ENCODE measurements around the gene SLC2A13. TPM values are rescaled to one million over a fixed set of nuclear protein-coding genes. Genes with fewer than 3 reads are reported as not detected.

Gene SLC2A13
- polyA plus RNA-seq, 1 donor (not counting 4 experiments of a cell fraction or from before 2014, with no cell fraction given) = 1.1 TPM

GRCh38 chr12:39824505-39825212 lies 281.2 kb downstream of the SLC2A13 start:
- no peak overlapping the region for H3K4me3 ChIP-seq (ENCODE audit: control insufficient read depth in 2 of 3, extremely low read depth in 1 of 3, insufficient read depth in 2 of 3, low read depth in 1 of 3, low read length in 3 of 3)
- dilution Hi-C loops (cut with MboI; ENCODE audit: extremely low pct_ligation_motif_present, low sequenced_read_pairs) = no loop called here
- H3K4me2 ChIP-seq (ENCODE audit: control insufficient read depth, extremely low read depth, insufficient read depth, low read depth, low read length) = no peak overlapping the region
- H2AFZ ChIP-seq (ENCODE audit: control insufficient read depth, low read length) = no peak overlapping the region
- H3K9me3 ChIP-seq (ENCODE audit: control insufficient read depth, low read depth, low read length) = no peaks in the 10 kb centered on the region
- H3K27ac ChIP-seq (ENCODE audit: control insufficient read depth, insufficient read depth, low read length) = no peak overlapping the region
- H3K27me3 ChIP-seq (ENCODE audit: control insufficient read depth, extremely low read depth, insufficient read depth, low read length) = no peaks in the 10 kb centered on the region
- no peaks in the 10 kb centered on the region for H3K9me1 ChIP-seq (ENCODE audit: control insufficient read depth, extremely low read depth, insufficient read depth, low read length)
- H4K20me1 ChIP-seq (ENCODE audit: control insufficient read depth, extremely low read depth, insufficient read depth, low read length) = no peaks in the 10 kb centered on the region
- H3K36me3 ChIP-seq (ENCODE audit: control insufficient read depth in 2 of 2, extremely low read depth in 1 of 2, insufficient read depth in 2 of 2, low read length in 2 of 2) = no peaks in the 10 kb centered on the region
- H3K9ac ChIP-seq (ENCODE audit: control insufficient read depth, extremely low read depth, insufficient read depth, low read length) = no peak overlapping the region
- DNase-seq (ENCODE audit: low read depth, low spot score) (no peak), FAIRE-seq (no peak)
- H3K79me2 ChIP-seq (ENCODE audit: control insufficient read depth, insufficient read depth, low read length) = no peaks in the 10 kb centered on the region
- TF ChIP-seq EZH2 (IDR thresholded peaks at IDR 0.05; ENCODE audit: low read length) (no peak), CTCF (optimal IDR thresholded peaks at IDR 0.05 in 1 of 3, IDR thresholded peaks at IDR 0.05 in 1 of 3, conservative IDR thresholded peaks at IDR 0.05 in 1 of 3; ENCODE audit: extremely low read depth in 1 of 3, insufficient read depth in 2 of 3, low read length in 3 of 3) (peak in 1 of 3 experiments; percentile 2)
- H3K4me1 ChIP-seq (ENCODE audit: control insufficient read depth, extremely low read depth, insufficient read depth, low read length) = no peaks in the 10 kb centered on the region

GRCh38 chr12:39816671-39817185 lies 289.2 kb downstream of the SLC2A13 start:
- no peaks in the 10 kb centered on the region for H3K9me1 ChIP-seq (ENCODE audit: control insufficient read depth, extremely low read depth, insufficient read depth, low read length)
- dilution Hi-C loops (cut with MboI; ENCODE audit: extremely low pct_ligation_motif_present, low sequenced_read_pairs) = no loop called here
- no peaks in the 10 kb centered on the region for H3K4me1 ChIP-seq (ENCODE audit: control insufficient read depth, extremely low read depth, insufficient read depth, low read length)
- no peak for TF ChIP-seq CTCF (optimal IDR thresholded peaks at IDR 0.05 in 1 of 3, IDR thresholded peaks at IDR 0.05 in 1 of 3, conservative IDR thresholded peaks at IDR 0.05 in 1 of 3; ENCODE audit: extremely low read depth in 1 of 3, insufficient read depth in 2 of 3, low read length in 3 of 3)
- TF ChIP-seq EZH2 (IDR thresholded peaks at IDR 0.05; ENCODE audit: low read length) = no peak
- H3K4me3 ChIP-seq (ENCODE audit: control insufficient read depth in 2 of 3, extremely low read depth in 1 of 3, insufficient read depth in 2 of 3, low read depth in 1 of 3, low read length in 3 of 3) = no peak overlapping the region
- no peaks in the 10 kb centered on the region for H3K27me3 ChIP-seq (ENCODE audit: control insufficient read depth, extremely low read depth, insufficient read depth, low read length)
- H4K20me1 ChIP-seq (ENCODE audit: control insufficient read depth, extremely low read depth, insufficient read depth, low read length) = no peaks in the 10 kb centered on the region
- H3K9me3 ChIP-seq (ENCODE audit: control insufficient read depth, low read depth, low read length) = no peaks in the 10 kb centered on the region
- no peak for DNase-seq (ENCODE audit: low read depth, low spot score)
- no peak overlapping the region for H3K4me2 ChIP-seq (ENCODE audit: control insufficient read depth, extremely low read depth, insufficient read depth, low read depth, low read length)
- H3K36me3 ChIP-seq (ENCODE audit: control insufficient read depth in 2 of 2, extremely low read depth in 1 of 2, insufficient read depth in 2 of 2, low read length in 2 of 2) = no peaks in the 10 kb centered on the region
- H3K9ac ChIP-seq (ENCODE audit: control insufficient read depth, extremely low read depth, insufficient read depth, low read length) = no peak overlapping the region
- H3K27ac ChIP-seq (ENCODE audit: control insufficient read depth, insufficient read depth, low read length) = no peak overlapping the region
- no peak for FAIRE-seq
- no peak overlapping the region for H2AFZ ChIP-seq (ENCODE audit: control insufficient read depth, low read length)
- H3K79me2 ChIP-seq (ENCODE audit: control insufficient read depth, insufficient read depth, low read length) = no peaks in the 10 kb centered on the region

All from keratinocyte (primary cell).